Endodermal cell (in vitro differentiated cells): ENCODE measurements around the gene PRPH2. TPM values are rescaled to one million over a fixed set of nuclear protein-coding genes. Genes with fewer than 3 reads are reported as not detected.

ENCODE experiments used
- DNase-seq: peaks from one replicate; pipeline ENCODE4 v3.0.0-alpha.2; 2017
- H3K27ac ChIP-seq: 2 replicates; pipeline ENCODE4 v1.5.1; 2013; ENCODE audit warnings: mild to moderate bottlenecking, low read depth, low read length, moderate library complexity
- H3K27me3 ChIP-seq: 2 replicates; pipeline ENCODE4 v1.6.1; 2013; ENCODE audit warnings: mild to moderate bottlenecking, low read length, moderate library complexity; ENCODE audit not compliant: insufficient read depth, control insufficient read depth, poor library complexity, severe bottlenecking
- H3K36me3 ChIP-seq: 2 replicates; pipeline ENCODE4 v1.7.0; 2013; ENCODE audit warnings: mild to moderate bottlenecking, low read length, moderate library complexity; ENCODE audit not compliant: control insufficient read depth, insufficient read depth
- H3K4me1 ChIP-seq: one replicate; pipeline ENCODE4 v1.7.0; 2013; ENCODE audit warnings: low read length; ENCODE audit not compliant: control insufficient read depth, insufficient read depth
- H3K4me3 ChIP-seq: 2 replicates; pipeline ENCODE4 v1.5.1; 2013; ENCODE audit warnings: mild to moderate bottlenecking, low read length, moderate library complexity
- H3K9ac ChIP-seq: 2 replicates; pipeline ENCODE4 v1.6.1; 2013; ENCODE audit warnings: mild to moderate bottlenecking, low read length, moderate library complexity; ENCODE audit not compliant: poor library complexity, severe bottlenecking; ENCODE audit errors: extremely low read depth
- H3K9me3 ChIP-seq: 2 replicates; pipeline ENCODE4 v1.6.1; 2013; ENCODE audit warnings: mild to moderate bottlenecking, low read length, moderate library complexity; ENCODE audit not compliant: control insufficient read depth
- H3K27ac Mint-ChIP-seq: 2 replicates; pipeline ENCODE4 v1.8.0; 2020; ENCODE audit warnings: mixed read lengths
- H3K27me3 Mint-ChIP-seq: 2 replicates; pipeline ENCODE4 v1.8.0; 2021; ENCODE audit warnings: mild to moderate bottlenecking, mixed read lengths; ENCODE audit not compliant: insufficient read depth
- H3K36me3 Mint-ChIP-seq: 2 replicates; pipeline ENCODE4 v1.8.0; 2020; ENCODE audit warnings: low read depth, mixed read lengths
- H3K4me1 Mint-ChIP-seq: 2 replicates; pipeline ENCODE4 v1.8.0; 2020; ENCODE audit warnings: mixed read lengths
- H3K4me3 Mint-ChIP-seq: 2 replicates; pipeline ENCODE4 v1.8.0; 2020; ENCODE audit warnings: mild to moderate bottlenecking, moderate library complexity, mixed read lengths
- H3K9me3 Mint-ChIP-seq: 2 replicates; pipeline ENCODE4 v1.8.0; 2020; ENCODE audit warnings: mild to moderate bottlenecking, mixed read lengths
- WGBS, 2 experiments: methylation state at CpG; one replicate each; pipeline versions ENCODE4 v1.1.5 to v1.1.7; 2013; ENCODE audit warnings: missing lambda C conversion rate in 2 of 2, mixed read lengths in 1 of 2; ENCODE audit not compliant: insufficient coverage in 1 of 2, insufficient read length in 1 of 2; 5-methylcytosine and 5-hydroxymethylcytosine counted together
- total RNA-seq, 2 donors: library from RNA; stranded (reverse); fragmentation: NEBNext Ultra II Directional in 1 of 2; extraction: Animal tissue kit (Norgen Biotek cat#: 25700) in 1 of 2; gene quantifications; 2 replicates in 1 of 2; 3 replicates in 1 of 2; pipeline ENCODE4 v1.2.1, GENCODE V29; 2021
- TF ChIP-seq, protein P1 (sequence below): fragments of 200-600 bp; sonication (generic); conservative IDR thresholded peaks from 2 replicates; pipeline ENCODE4 v1.5.0; 2021; ENCODE audit warnings: antibody characterized with exemption, mild to moderate bottlenecking

Gene PRPH2
- total RNA-seq, 2 donors from 2014 or later, result 0.35 to 0.40 TPM

GRCh38 chr6:42708096-42708495, 14.3 kb downstream of the PRPH2 start:
- no peak overlapping the region for H3K27ac Mint-ChIP-seq
- Histone ChIP-seq H3K4me1 (peaks cover 10% of the 10 kb centered on the region), H3K36me3 (no peaks in the 10 kb centered on the region), H3K9me3 (peaks cover 23% of the 10 kb centered on the region), H3K9ac (no peak overlapping the region), H3K27ac (no peak overlapping the region), H3K27me3 (no peaks in the 10 kb centered on the region), H3K4me3 (no peak overlapping the region)
- peaks cover 24% of the 10 kb centered on the region for H3K4me1 Mint-ChIP-seq
- H3K27me3 Mint-ChIP-seq, result no peaks in the 10 kb centered on the region
- WGBS, 2 experiments, result 95 to 97% methylated on average over 6 to 11 of the region's 11 CpGs
- H3K4me3 Mint-ChIP-seq, result no peak overlapping the region
- H3K36me3 Mint-ChIP-seq, result peaks cover 12% of the 10 kb centered on the region
- peaks cover 20% of the 10 kb centered on the region for H3K9me3 Mint-ChIP-seq
- no peak for DNase-seq
- TF ChIP-seq, protein P1, sequence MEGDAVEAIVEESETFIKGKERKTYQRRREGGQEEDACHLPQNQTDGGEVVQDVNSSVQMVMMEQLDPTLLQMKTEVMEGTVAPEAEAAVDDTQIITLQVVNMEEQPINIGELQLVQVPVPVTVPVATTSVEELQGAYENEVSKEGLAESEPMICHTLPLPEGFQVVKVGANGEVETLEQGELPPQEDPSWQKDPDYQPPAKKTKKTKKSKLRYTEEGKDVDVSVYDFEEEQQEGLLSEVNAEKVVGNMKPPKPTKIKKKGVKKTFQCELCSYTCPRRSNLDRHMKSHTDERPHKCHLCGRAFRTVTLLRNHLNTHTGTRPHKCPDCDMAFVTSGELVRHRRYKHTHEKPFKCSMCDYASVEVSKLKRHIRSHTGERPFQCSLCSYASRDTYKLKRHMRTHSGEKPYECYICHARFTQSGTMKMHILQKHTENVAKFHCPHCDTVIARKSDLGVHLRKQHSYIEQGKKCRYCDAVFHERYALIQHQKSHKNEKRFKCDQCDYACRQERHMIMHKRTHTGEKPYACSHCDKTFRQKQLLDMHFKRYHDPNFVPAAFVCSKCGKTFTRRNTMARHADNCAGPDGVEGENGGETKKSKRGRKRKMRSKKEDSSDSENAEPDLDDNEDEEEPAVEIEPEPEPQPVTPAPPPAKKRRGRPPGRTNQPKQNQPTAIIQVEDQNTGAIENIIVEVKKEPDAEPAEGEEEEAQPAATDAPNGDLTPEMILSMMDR, result no peak

DNA sequence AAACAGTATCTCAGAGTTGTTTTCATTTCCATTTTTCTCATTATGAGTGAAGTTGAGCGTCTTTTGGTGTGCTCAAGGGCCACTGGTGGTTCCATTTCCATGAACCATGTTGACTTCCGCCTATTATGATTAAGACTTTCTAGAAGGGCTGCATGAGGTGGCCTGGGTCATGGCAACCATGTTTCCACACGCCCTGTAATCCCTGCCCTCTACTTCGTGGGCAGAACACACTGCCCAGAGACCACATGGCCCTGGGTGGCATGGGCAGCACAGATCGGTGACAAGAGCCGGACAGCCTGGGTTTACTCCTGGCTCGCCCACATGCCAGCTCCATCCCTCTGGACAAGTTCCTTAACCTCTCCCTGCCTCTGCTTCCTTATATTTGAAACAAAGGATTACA, 14.8 kb downstream of the PRPH2 start:
- no peak overlapping the region for H3K27ac Mint-ChIP-seq
- WGBS, 2 experiments, result 93 to 98% methylated on average over 7 of the region's 7 CpGs
- H3K9me3 ChIP-seq, result peaks cover 18% of the 10 kb centered on the region
- DNase-seq, result no peak
- H3K4me3 Mint-ChIP-seq, result no peak overlapping the region
- H3K36me3 Mint-ChIP-seq, result peaks cover 12% of the 10 kb centered on the region
- peaks cover 24% of the 10 kb centered on the region for H3K4me1 Mint-ChIP-seq
- H3K9me3 Mint-ChIP-seq, result peaks cover 19% of the 10 kb centered on the region
- no peaks in the 10 kb centered on the region for H3K27me3 Mint-ChIP-seq
- no peaks in the 10 kb centered on the region for H3K27me3 ChIP-seq
- H3K27ac ChIP-seq, result no peak overlapping the region
- TF ChIP-seq, protein P1, result no peak
- H3K4me1 ChIP-seq, result peaks cover 10% of the 10 kb centered on the region
- no peak overlapping the region for H3K9ac ChIP-seq
- no peaks in the 10 kb centered on the region for H3K36me3 ChIP-seq
- no peak overlapping the region for H3K4me3 ChIP-seq

GRCh38 chr6:42704937-42705374, 17.4 kb downstream of the PRPH2 start:
- WGBS, 2 experiments, result 86% methylated on average over 4 of the region's 4 CpGs; no CpG with 5 or more reads in 1 of the 2 experiments
- no peak overlapping the region for H3K27ac ChIP-seq
- no peak overlapping the region for H3K9ac ChIP-seq
- no peaks in the 10 kb centered on the region for H3K27me3 ChIP-seq
- no peaks in the 10 kb centered on the region for H3K36me3 ChIP-seq
- H3K27me3 Mint-ChIP-seq, result no peaks in the 10 kb centered on the region
- TF ChIP-seq, protein P1, result no peak
- no peak for DNase-seq
- no peak overlapping the region for H3K4me3 Mint-ChIP-seq
- peaks cover 5% of the 10 kb centered on the region for H3K4me1 ChIP-seq
- no peak overlapping the region for H3K27ac Mint-ChIP-seq
- no peaks in the 10 kb centered on the region for H3K36me3 Mint-ChIP-seq
- H3K4me1 Mint-ChIP-seq, result peaks cover 12% of the 10 kb centered on the region
- H3K9me3 ChIP-seq, result no peaks in the 10 kb centered on the region
- H3K9me3 Mint-ChIP-seq, result no peaks in the 10 kb centered on the region
- no peak overlapping the region for H3K4me3 ChIP-seq
